HG02623 (cell line): ENCODE results near the gene TIAM1.

Experiments used
- ATAC-seq: cut with Tn5 transposase; IDR thresholded peaks from one replicate; pipeline ENCODE4 v1.9.1; 2021; ENCODE audit warnings: moderate library complexity; ENCODE audit not compliant: unreplicated experiment

Gene TIAM1

DNA sequence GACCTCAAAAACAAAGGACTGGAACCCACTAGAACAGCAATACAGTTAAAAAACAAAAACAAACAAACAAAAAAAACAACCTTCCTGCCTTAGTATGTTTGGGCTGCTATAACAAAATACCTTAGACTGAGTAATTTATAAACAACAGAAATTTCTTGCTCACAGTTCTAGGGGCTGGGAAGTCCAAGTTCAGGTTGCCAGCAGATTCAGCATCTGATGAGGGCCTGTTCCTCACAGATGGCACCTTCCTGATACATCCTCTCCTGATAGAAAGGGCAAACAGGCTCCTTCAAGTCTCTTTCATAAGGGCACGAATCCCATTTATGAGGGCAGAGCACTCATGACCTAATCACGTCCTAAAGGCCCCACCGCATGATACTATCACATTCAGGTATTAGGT, 55.9 kb downstream of the TIAM1 start:
- ATAC-seq: no peak

DNA sequence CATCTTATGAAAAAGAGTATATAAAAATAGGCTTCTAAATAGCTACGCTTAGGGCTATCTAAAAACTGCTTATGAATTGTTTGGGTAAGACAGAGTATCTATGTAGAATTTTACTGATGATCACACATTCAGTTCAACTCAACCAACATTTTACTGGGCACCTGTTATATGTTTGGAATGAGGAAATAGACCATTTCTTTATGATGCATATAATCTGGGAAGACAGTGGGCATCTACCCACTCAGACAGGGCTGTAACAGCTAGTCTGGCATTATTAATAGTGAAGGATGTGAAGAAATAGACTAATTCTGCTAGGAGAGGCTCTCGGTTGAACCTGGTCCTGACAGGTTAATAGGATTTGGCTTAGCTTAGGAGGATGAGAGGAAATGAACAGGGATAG, 56.9 kb downstream of the TIAM1 start:
- ATAC-seq: no peak

DNA sequence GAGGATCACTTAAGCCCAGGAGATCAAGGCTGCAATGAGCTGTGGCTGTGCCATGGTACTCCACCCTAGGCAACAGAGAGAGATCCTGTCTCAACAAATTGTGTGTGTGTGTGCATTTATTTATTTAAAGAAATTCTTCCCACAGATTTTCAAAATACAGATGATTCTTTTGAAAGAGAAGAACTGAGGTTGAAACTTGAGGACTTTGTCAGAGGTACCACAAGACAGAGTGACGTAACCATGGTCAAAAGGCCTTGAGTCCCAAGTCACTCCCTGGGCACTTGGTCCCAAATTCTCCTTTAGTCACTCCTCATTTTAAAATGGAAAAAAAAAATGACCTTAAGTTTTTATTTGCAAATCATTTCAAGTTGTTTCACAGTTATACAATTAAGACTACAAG, 57.4 kb downstream of the TIAM1 start:
- ATAC-seq: no peak

DNA sequence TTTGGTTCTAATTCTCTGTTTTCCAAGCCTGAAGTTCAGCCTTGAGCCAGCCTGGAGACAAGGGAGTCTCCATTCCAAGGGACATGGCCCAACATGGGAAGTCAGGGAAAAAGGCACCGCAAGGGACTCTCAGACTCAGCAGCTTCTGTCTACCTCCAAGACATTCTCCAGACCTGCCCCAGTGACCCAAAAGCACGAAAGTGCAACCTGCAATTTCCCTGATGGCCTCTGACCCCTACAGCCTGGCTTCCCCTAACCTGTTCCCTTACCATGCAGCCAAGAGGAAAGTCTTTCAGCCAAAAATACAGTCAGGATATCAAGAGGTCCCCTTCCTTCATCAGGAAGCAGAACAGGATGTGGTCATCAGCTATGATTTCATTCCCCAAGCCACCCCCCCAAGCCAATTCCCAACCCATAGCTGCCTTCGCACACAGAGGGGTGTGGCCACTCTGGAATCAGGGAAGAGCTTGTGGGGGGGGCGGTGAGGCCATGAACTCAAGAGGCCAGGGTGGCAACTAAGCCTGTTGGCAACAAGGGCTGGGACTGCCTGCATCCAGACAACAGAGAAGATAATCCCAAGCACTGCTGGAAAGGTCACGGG, 59.2 kb downstream of the TIAM1 start:
- no peak for ATAC-seq

DNA sequence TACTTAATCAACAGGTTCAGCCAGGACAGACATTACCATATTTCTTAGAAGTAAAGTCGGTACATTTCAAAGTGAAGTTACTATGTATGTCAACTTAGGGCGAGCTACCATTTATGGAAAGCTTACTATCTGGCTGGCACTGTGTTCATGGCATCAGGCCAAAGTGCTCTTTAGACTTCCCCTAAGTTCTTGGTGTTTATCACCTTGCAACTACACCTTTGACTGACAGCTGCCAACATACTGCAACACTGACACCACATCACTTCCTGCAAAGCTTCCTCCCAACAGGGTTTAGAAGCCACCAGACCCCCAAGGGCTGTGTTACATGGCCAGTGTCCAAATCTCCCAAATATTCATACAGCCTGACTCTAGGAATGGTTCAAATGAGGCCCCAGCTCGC, 61.0 kb downstream of the TIAM1 start:
- no peak for ATAC-seq

- no peak for ATAC-seq
Observed at GRCh38 chr21:31282095-31282709, 61.9 kb downstream of the TIAM1 start.

DNA sequence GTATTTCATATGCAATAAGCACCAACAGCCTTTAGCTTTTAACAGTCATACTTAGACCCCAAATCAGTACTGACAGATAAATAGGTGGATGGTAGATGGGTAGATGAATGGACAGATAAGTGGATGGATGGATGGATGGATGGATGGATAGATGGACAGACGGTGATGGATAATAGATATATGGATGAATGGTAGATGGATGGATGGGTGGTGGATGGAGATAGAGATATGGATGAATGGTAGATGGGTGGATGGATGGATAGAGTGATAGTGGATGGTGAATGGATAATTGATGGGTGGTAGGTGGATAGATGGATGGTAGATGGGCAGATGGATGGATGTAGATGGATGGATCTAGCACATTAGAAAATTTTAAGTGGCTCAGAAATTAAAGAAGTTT, 62.5 kb downstream of the TIAM1 start:
- no peak for ATAC-seq

- no peak for ATAC-seq
Observed at GRCh38 chr21:31279986-31280385, 64.1 kb downstream of the TIAM1 start.

DNA sequence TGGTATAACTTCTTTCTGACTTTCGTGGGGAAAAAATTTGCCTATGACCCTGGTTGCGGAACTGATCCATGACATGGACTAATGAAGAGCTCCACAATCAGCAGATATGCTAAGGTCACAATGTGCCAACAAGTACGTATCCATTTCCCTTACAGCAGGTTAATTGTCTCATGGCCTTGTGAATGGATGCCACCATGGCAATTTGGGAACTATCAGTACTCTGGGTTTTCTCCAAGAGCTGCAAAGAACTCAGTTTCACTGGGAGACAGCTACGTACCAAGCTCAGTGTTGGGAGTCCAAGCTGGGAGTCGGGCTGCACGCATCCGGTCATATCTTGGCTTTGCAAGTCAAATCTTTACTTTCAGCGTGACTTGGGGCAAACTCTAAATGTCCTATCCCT, 64.8 kb downstream of the TIAM1 start:
- no peak for ATAC-seq

DNA sequence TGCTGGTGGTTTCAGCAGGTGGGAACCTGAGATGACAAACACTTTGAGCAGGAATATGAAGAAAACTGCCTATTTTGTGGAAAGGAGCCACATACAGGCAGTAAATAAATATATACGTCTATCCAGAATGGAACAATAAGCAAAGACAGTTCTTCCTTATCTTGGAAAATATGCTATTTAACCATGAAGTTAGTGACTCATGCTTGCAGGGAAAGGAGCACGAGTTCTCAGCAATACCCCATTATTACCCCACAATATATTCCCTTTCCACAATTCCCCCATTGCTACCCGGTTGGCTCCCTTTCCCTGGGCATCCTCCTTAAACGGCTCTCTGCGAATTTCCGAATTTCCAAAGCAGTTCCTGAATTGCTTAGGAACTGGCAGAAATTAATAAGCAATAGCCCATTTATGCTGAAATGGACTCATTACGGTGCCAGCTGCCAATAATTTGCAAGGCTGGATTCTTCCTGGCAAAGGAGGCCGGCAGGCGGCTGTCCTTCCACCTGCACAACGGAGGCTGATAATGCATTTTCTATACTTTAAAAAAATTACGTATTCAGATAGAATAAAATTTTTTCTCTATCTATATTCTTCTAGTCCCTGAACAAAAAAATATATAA, 65.4 kb downstream of the TIAM1 start:
- no peak for ATAC-seq

DNA sequence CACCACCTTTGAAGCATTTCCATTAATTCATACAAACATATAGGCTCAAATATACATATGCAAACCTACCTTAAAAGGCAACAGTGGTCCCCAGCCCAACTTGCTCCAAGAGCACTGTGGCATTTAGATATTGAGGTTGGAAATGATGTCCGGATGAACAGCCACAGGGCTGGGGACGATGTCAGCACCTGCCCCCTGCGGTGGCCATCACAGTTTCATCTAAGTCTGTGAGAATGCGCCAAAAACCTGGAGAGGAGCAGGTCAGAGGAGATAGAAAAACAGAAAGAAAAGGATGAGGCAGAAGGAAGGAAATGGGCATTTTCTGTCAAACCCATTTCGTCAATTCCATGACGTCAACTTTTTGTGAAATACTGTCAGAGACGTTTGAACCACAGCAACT, 67.4 kb downstream of the TIAM1 start:
- no peak for ATAC-seq

DNA sequence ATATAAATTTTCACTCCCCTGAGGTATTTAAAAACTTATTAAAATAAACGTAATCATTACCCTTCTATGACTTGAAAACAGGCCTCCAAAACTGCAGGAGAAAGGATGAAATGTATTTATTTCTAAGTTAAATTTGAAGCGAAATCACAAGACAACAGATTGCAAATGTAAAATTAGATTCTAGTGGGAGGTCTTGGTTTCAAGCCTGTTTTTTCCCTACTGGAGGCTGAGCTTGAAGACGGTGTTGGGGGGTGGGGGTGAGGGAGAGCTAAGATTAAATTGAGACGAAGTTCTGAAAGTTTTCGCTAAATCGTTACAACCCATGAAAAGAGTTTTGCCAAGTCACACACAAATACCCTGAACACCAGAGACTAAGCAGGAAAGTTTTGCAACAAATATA, 68.2 kb downstream of the TIAM1 start:
- no peak for ATAC-seq

- ATAC-seq: no peak
Observed at GRCh38 chr21:31273278-31273677, 70.8 kb downstream of the TIAM1 start.

DNA sequence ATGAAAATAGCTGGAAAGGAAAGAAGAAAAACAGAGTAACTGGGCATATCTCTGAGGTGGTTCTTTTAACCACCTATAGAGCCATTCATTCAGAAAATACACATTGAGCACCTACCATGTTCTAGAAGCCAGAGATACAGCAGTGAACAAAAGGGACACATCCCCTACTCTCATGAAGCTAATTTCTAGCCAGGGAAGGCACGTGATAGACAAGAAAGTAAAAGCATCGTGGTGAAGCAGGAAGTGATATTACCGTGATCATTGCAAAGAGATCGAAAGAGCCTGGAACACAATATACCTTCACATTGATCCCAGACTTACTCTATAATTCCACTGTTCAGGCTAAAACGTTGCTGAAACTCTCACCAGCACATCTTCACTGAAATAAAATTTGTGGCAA, 76.0 kb downstream of the TIAM1 start:
- no peak for ATAC-seq

GRCh38 chr21:31267644-31268043, 76.4 kb downstream of the TIAM1 start:
- ATAC-seq: no peak

DNA sequence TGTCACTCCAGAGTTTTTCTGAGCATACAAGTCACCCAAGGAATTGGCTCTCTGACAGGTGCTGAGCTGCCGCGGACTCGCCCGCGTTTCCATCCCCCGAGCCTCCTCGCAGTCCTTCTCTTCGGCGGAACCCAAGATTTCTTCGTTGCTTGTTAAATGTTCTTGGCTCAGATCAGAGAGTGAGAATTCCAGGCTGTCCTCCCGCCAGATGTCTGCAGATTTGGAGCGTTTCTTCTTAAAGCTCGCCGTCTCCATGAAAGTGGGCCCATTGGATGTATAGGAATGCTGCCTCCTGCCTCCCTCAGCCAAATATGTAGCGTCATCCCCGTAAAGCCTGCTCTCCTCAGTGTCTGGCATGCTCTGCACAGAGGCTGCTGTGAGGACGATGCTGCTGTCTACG, 77.8 kb downstream of the TIAM1 start:
- ATAC-seq: no peak

DNA sequence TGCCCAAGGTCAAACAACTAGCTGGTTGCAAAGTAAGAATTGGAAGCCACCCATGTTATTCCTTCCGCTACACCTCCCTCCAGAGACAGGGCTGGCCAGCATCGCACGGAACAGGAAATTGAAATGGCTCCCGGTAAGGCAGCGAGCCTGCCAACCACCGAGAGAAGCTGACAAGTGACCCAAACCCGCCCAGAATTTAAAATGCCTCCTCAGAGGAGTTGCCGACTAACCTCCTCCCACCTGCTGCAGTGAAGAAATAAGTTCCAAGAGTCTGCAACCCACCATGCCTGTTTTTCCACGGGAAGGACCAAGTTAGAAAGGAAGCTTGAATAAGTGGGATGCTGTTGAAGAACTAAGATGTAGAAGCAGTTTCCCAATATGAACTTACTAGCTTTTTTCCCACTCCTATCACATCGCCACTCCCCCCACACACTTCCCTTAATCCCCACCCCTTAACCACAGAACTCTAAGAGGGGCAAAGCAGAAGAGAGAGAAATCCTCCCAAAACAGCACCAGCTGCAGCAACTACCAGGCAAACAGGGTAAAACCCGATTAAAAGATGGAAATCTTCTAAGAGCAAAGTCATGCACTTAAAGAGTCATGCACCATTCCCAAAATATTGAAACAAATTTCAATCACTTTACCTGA, 78.6 kb downstream of the TIAM1 start:
- no peak for ATAC-seq

- no peak for ATAC-seq
Observed at GRCh38 chr21:31264574-31264973, 79.5 kb downstream of the TIAM1 start.

DNA sequence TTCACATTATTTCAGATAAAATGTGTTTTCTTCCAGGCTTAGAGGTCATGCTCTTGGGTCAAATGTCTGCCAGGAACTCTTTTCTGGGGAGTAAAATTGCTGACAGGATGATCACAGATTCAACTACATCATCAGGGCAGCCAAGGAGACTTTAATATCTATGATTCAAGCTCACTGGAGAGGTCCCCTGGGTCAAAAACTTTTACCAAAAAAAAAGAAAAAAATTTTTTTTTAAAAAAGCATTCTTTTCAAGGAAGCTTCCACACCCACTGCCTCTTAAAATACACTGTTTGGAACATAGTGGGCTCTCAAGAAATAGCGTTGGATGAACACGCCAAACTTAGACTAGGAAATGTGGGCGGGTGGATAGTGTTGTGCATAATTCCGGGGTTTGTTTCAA, 81.3 kb downstream of the TIAM1 start:
- ATAC-seq: no peak

DNA sequence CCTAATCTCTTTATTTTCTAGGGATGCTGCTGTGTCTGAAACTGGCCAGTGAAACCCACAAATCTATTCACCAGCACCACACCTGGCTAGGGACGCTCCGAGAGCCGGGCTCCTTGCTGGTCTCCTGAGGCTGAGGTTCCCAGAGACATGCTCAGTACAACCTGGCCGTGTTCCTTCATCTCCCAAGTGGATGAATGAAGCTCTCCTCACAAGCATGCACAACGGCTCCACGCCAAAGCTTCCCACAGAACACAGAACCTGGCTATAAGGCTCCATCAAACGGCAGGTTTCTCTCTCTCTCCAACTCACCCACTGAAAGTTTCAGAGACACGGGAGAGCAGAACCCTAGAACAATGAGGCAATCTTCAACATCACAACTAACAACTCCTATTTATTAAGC, 82.3 kb downstream of the TIAM1 start:
- no peak for ATAC-seq

DNA sequence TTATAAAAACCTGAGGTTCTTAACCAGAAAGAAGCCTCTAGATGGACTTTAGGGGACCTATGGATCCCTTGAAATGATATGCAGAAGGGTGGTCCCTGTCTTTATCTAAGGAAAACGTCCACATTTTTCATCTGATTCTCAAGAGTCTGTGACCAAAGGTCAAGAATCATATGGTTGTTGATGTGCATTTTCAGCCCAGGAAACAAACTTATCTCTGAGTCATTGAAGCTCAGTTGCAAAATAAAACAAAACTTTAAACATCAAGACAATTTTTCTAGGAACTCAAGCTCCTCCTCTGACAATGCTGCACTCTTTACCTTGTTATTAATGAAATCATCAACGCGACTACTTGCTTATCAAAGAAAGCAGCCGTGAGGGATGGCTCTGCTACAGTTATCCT, 83.3 kb downstream of the TIAM1 start:
- no peak for ATAC-seq

- no peak for ATAC-seq
Observed at GRCh38 chr21:31258073-31258472, 86.0 kb downstream of the TIAM1 start.
